ENCODE results near the gene ETV6. TPM values are rescaled to one million over a fixed set of nuclear protein-coding genes. Genes with fewer than 3 reads are reported as not detected.

ETV6 gene
- total RNA-seq, 1 experiment from 2014 or later: 14.1 TPM

DNA sequence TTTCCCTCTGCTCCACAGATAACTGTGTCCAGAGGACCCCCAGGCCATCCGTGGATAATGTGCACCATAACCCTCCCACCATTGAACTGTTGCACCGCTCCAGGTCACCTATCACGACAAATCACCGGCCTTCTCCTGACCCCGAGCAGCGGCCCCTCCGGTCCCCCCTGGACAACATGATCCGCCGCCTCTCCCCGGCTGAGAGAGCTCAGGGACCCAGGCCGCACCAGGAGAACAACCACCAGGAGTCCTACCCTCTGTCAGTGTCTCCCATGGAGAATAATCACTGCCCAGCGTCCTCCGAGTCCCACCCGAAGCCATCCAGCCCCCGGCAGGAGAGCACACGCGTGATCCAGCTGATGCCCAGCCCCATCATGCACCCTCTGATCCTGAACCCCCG is 219.9 kb downstream of the ETV6 start:
- no peak overlapping the region for H3K9ac ChIP-seq (ENCODE audit: low read length)
- H3K27me3 ChIP-seq (ENCODE audit: insufficient read depth, low read length): no peaks in the 10 kb centered on the region
- no peak overlapping the region for H3K27ac ChIP-seq (ENCODE audit: low read depth, low read length)
- H3K36me3 ChIP-seq (ENCODE audit: control insufficient read depth in 1 of 2, insufficient read depth in 2 of 2, low read length in 2 of 2): no peaks in the 10 kb centered on the region
- no peaks in the 10 kb centered on the region for H3K79me2 ChIP-seq (ENCODE audit: insufficient read depth, low read length)
- H3K9me3 ChIP-seq (ENCODE audit: control insufficient read depth in 1 of 2, insufficient read depth in 1 of 2, low read depth in 1 of 2, low read length in 2 of 2): peaks cover 8 to 9% of the 10 kb centered on the region in 2 experiments; a peak in 1 of 4 replicates
- no peaks in the 10 kb centered on the region for H4K20me1 ChIP-seq (ENCODE audit: insufficient read depth)
- no peak overlapping the region for H2AFZ ChIP-seq (ENCODE audit: low read depth, low read length, poor library complexity, severe bottlenecking)
- no peaks in the 10 kb centered on the region for H3K4me1 ChIP-seq (ENCODE audit: control insufficient read depth in 1 of 2, insufficient read depth in 2 of 2, low read length in 2 of 2)
- CTCF ChIA-PET: no interaction called here
- no peak overlapping the region for H3K4me2 ChIP-seq (ENCODE audit: low read length)
- POLR2A ChIA-PET: no interaction called here
- TF ChIP-seq JUND (IDR thresholded peaks at IDR 0.05): no peak
- no peak for TF ChIP-seq YY1 (IDR thresholded peaks at IDR 0.05; ENCODE audit: extremely low read depth, insufficient replicate concordance, low read depth, low read length)
- BruUV-seq (replicated peaks): no TSS peak
- RAD21 ChIA-PET (ENCODE audit: low non-redundant PET in 1 of 2, low total read pairs in 2 of 2, uncharacterized antibody in 2 of 2, unreplicated experiment in 2 of 2): no interaction called here
- no peaks in the 10 kb centered on the region for H3K9me2 ChIP-seq (ENCODE audit: insufficient read depth)
- ATAC-seq (no peak), DNase-seq (ENCODE audit: low read depth, low spot score) (no peak)
- H3K4me3 ChIP-seq (replicated peaks in 1 of 2; ENCODE audit: low read depth in 1 of 2, low read length in 2 of 2): no peak overlapping the region
- intact Hi-C loops (cut with micrococcal nuclease): no loop called here

- H2AFZ ChIP-seq (ENCODE audit: low read depth, low read length, poor library complexity, severe bottlenecking): no peak overlapping the region
- H3K4me1 ChIP-seq (ENCODE audit: control insufficient read depth in 1 of 2, insufficient read depth in 2 of 2, low read length in 2 of 2): peaks cover 2% of the 10 kb centered on the region in 2 experiments
- H3K9me3 ChIP-seq (ENCODE audit: control insufficient read depth in 1 of 2, insufficient read depth in 1 of 2, low read depth in 1 of 2, low read length in 2 of 2): peaks cover 8 to 9% of the 10 kb centered on the region in 2 experiments; a peak in 1 of 4 replicates
- no peaks in the 10 kb centered on the region for H3K9me2 ChIP-seq (ENCODE audit: insufficient read depth)
- no peak overlapping the region for H3K9ac ChIP-seq (ENCODE audit: low read length)
- H3K36me3 ChIP-seq (ENCODE audit: control insufficient read depth in 1 of 2, insufficient read depth in 2 of 2, low read length in 2 of 2): no peaks in the 10 kb centered on the region
- intact Hi-C loops (cut with micrococcal nuclease): no loop called here
- H3K4me2 ChIP-seq (ENCODE audit: low read length): no peak overlapping the region
- no peaks in the 10 kb centered on the region for H4K20me1 ChIP-seq (ENCODE audit: insufficient read depth)
- ChIA-PET RAD21 (ENCODE audit: low non-redundant PET in 1 of 2, low total read pairs in 2 of 2, uncharacterized antibody in 2 of 2, unreplicated experiment in 2 of 2) (no interaction called here), POLR2A (no interaction called here), CTCF (no interaction called here)
- no peak overlapping the region for H3K4me3 ChIP-seq (replicated peaks in 1 of 2; ENCODE audit: low read depth in 1 of 2, low read length in 2 of 2)
- ATAC-seq (no peak), DNase-seq (ENCODE audit: low read depth, low spot score) (no peak)
- BruUV-seq (replicated peaks): no TSS peak
- TF ChIP-seq POLR2AphosphoS5 (IDR thresholded peaks at IDR 0.05; ENCODE audit: low read depth, low read length): no peak
- no peak for TF ChIP-seq EZH2 (IDR thresholded peaks at IDR 0.05)
- no peak for TF ChIP-seq ZNF274 (IDR thresholded peaks at IDR 0.05; ENCODE audit: low read depth, low read length)
- TF ChIP-seq SRF (IDR thresholded peaks at IDR 0.05; ENCODE audit: low read depth): no peak
- no peak for TF ChIP-seq YY1 (IDR thresholded peaks at IDR 0.05; ENCODE audit: extremely low read depth, insufficient replicate concordance, low read depth, low read length)
- TF ChIP-seq SP1 (IDR thresholded peaks at IDR 0.05; ENCODE audit: low read depth): no peak
- H3K79me2 ChIP-seq (ENCODE audit: insufficient read depth, low read length): no peaks in the 10 kb centered on the region
- H3K27me3 ChIP-seq (ENCODE audit: insufficient read depth, low read length): no peaks in the 10 kb centered on the region
- H3K27ac ChIP-seq (ENCODE audit: low read depth, low read length): no peak overlapping the region
Observed at GRCh38 chr12:11870041-11870451, 220.6 kb downstream of the ETV6 start.
